Keratinocyte (primary cell): Measurements from ENCODE around the gene MAMDC2.

Source experiments
- EZH2 ChIP-seq: IDR thresholded peaks from one replicate; pipeline ENCODE4 v1.6.1; 2012; ENCODE audit warnings: inconsistent platforms, mild to moderate bottlenecking, low read length, moderate library complexity
- TF ChIP-seq, protein P1 (sequence below), 3 experiments: IDR thresholded peaks in 1 of 3; conservative IDR thresholded peaks in 1 of 3; optimal IDR thresholded peaks in 1 of 3; 2 replicates in 2 of 3; 3 replicates in 1 of 3; pipeline versions ENCODE3 to v1.5.1; 2011; ENCODE audit warnings: low read length in 3 of 3, mild to moderate bottlenecking in 3 of 3, moderate library complexity in 2 of 3, control low read depth in 1 of 3, inconsistent platforms in 1 of 3; ENCODE audit not compliant: insufficient read depth in 2 of 3; ENCODE audit errors: extremely low read depth in 1 of 3

- TF ChIP-seq EZH2, result no peak
- TF ChIP-seq, protein P1, sequence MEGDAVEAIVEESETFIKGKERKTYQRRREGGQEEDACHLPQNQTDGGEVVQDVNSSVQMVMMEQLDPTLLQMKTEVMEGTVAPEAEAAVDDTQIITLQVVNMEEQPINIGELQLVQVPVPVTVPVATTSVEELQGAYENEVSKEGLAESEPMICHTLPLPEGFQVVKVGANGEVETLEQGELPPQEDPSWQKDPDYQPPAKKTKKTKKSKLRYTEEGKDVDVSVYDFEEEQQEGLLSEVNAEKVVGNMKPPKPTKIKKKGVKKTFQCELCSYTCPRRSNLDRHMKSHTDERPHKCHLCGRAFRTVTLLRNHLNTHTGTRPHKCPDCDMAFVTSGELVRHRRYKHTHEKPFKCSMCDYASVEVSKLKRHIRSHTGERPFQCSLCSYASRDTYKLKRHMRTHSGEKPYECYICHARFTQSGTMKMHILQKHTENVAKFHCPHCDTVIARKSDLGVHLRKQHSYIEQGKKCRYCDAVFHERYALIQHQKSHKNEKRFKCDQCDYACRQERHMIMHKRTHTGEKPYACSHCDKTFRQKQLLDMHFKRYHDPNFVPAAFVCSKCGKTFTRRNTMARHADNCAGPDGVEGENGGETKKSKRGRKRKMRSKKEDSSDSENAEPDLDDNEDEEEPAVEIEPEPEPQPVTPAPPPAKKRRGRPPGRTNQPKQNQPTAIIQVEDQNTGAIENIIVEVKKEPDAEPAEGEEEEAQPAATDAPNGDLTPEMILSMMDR (optimal IDR thresholded peaks at IDR 0.05 in 1 of 3, IDR thresholded peaks at IDR 0.05 in 1 of 3, conservative IDR thresholded peaks at IDR 0.05 in 1 of 3; ENCODE audit: extremely low read depth in 1 of 3, insufficient read depth in 2 of 3, low read length in 3 of 3), result no peak
Measured at GRCh38 chr9:70073193-70073592, 29.5 kb downstream of the MAMDC2 start.
